Hepatocyte (in vitro differentiated cells): ENCODE measurements around the gene SLFNL1. TPM values are rescaled to one million over a fixed set of nuclear protein-coding genes. Genes with fewer than 3 reads are reported as not detected.

ENCODE experiments used
- DNase-seq: peaks from one replicate; pipeline ENCODE4 v3.0.0-alpha.2; 2016; ENCODE audit warnings: low spot score
- H2AFZ ChIP-seq: fragments of 200-600 bp; sonication (generic); 2 replicates; pipeline ENCODE4 v1.6.0; 2016; ENCODE audit warnings: antibody characterized with exemption, mild to moderate bottlenecking
- H3K27ac ChIP-seq: fragments of 200-600 bp; sonication (generic); 2 replicates; pipeline ENCODE4 v1.5.1; 2016; ENCODE audit warnings: mild to moderate bottlenecking
- H3K27me3 ChIP-seq: fragments of 200-600 bp; sonication (generic); 2 replicates; pipeline ENCODE4 v1.6.1; 2016
- H3K36me3 ChIP-seq: fragments of 200-600 bp; sonication (generic); replicated peaks from 2 replicates; pipeline ENCODE4 v1.5.1; 2016; ENCODE audit warnings: low read depth; ENCODE audit not compliant: insufficient read depth
- H3K4me1 ChIP-seq: fragments of 200-600 bp; sonication (generic); 2 replicates; pipeline ENCODE4 v1.5.1; 2016; ENCODE audit warnings: mild to moderate bottlenecking, moderate library complexity; ENCODE audit not compliant: insufficient read depth
- H3K4me2 ChIP-seq: fragments of 200-600 bp; sonication (generic); 2 replicates; pipeline ENCODE4 v1.6.0; 2016
- H3K4me3 ChIP-seq: fragments of 200-600 bp; sonication (generic); 2 replicates; pipeline ENCODE4 v1.5.1; 2016; ENCODE audit warnings: mild to moderate bottlenecking
- H3K79me2 ChIP-seq: fragments of 200-600 bp; sonication (generic); 2 replicates; pipeline ENCODE4 v1.6.0; 2017; ENCODE audit warnings: mild to moderate bottlenecking
- H3K9me2 ChIP-seq: fragments of 200-600 bp; sonication (generic); replicated peaks from 2 replicates; pipeline ENCODE4 v1.6.0; 2017; ENCODE audit warnings: mild to moderate bottlenecking; ENCODE audit not compliant: insufficient read depth
- H3K9me3 ChIP-seq: fragments of 200-600 bp; sonication (generic); 2 replicates; pipeline ENCODE4 v1.5.1; 2016; ENCODE audit warnings: low read depth, mild to moderate bottlenecking
- H4K20me1 ChIP-seq: fragments of 200-600 bp; sonication (generic); 2 replicates; pipeline ENCODE4 v1.6.0; 2016; ENCODE audit warnings: mild to moderate bottlenecking; ENCODE audit not compliant: insufficient read depth, poor library complexity, severe bottlenecking
- EZH2 ChIP-seq: fragments of 200-600 bp; sonication (generic); IDR thresholded peaks from 2 replicates; pipeline ENCODE4 v1.6.1; 2016; ENCODE audit warnings: antibody characterized with exemption, mild to moderate bottlenecking, borderline replicate concordance
- EZH2phosphoT487 ChIP-seq: fragments of 200-600 bp; sonication (generic); IDR thresholded peaks from one replicate; pipeline ENCODE4 v1.6.1; 2018; ENCODE audit warnings: antibody characterized with exemption, mild to moderate bottlenecking, low read depth, moderate library complexity; ENCODE audit not compliant: unreplicated experiment, severe bottlenecking
- WGBS: methylation state at CpG from one replicate; pipeline ENCODE4 v1.1.6; 2016; ENCODE audit warnings: low lambda C conversion rate; ENCODE audit errors: missing lambda C conversion rate; 5-methylcytosine and 5-hydroxymethylcytosine counted together
- polyA plus RNA-seq: library from polyadenylated mRNA; unstranded; fragments of >200 nt; fragmentation: Nextera tagmentation; extraction: Ambion mirVana; gene quantifications from 2 replicates; pipeline ENCODE4 v1.2.1, GENCODE V29; 2016
- total RNA-seq: library from RNA; depleted of rRNA; stranded (reverse); fragments of >200 nt; gene quantifications from 2 replicates; pipeline ENCODE4 v1.2.3, GENCODE V29; 2014
- TF ChIP-seq, protein P1 (sequence below): fragments of 200-600 bp; sonication (generic); IDR thresholded peaks from 2 replicates; pipeline ENCODE4 v1.5.1; 2016; ENCODE audit warnings: antibody characterized with exemption, mild to moderate bottlenecking; ENCODE audit not compliant: poor library complexity

The SLFNL1 gene
- total and polyA plus RNA-seq, 2 experiments from 2014 or later = 0.18 to 0.27 TPM

DNA sequence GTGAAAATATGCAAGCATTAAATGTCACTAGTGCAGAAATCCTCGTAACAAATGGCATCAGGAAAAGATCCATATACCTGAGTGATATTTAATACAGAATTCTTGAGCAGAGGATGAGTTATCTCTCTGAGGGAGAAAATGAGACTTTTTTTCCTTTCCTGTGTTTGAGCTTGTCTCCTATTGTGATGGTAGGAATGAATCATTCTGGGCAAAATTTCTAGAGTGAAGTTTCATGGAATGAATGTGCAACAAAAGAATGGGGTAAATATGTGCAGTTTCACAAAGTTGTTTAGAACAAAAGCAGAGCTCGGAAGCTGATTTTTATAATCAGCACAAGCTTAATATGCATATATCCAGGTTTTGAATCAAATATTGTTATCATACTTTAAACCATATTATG, 37.5 kb downstream of the SLFNL1 start:
- 96% methylated on average over 2 of the region's 2 CpGs for WGBS

DNA sequence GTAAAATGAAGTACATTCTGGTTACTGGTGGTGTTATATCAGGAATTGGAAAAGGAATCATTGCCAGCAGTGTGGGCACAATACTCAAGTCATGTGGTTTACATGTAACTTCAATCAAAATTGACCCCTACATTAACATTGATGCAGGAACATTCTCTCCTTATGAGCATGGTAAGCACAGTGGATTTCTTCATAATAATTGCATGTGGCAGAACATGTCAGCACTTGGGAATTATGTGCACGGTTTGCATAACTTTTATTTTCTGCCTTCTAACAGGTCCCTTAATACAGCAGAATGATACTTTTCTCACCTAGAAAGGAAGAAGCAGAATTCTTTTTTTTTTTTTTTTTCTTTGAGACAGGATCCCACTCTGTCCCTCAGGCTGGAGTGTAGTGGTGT, 38.2 kb downstream of the SLFNL1 start:
- TF ChIP-seq EZH2phosphoT487 = no peak
- TF ChIP-seq, protein P1, sequence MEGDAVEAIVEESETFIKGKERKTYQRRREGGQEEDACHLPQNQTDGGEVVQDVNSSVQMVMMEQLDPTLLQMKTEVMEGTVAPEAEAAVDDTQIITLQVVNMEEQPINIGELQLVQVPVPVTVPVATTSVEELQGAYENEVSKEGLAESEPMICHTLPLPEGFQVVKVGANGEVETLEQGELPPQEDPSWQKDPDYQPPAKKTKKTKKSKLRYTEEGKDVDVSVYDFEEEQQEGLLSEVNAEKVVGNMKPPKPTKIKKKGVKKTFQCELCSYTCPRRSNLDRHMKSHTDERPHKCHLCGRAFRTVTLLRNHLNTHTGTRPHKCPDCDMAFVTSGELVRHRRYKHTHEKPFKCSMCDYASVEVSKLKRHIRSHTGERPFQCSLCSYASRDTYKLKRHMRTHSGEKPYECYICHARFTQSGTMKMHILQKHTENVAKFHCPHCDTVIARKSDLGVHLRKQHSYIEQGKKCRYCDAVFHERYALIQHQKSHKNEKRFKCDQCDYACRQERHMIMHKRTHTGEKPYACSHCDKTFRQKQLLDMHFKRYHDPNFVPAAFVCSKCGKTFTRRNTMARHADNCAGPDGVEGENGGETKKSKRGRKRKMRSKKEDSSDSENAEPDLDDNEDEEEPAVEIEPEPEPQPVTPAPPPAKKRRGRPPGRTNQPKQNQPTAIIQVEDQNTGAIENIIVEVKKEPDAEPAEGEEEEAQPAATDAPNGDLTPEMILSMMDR = no peak
- no peak for TF ChIP-seq EZH2
- Histone ChIP-seq H2AFZ (no peak overlapping the region), H3K4me2 (peak overlapping the region; percentile 95), H3K27me3 (no peaks in the 10 kb centered on the region), H3K9me2 (no peaks in the 10 kb centered on the region), H3K4me3 (no peak overlapping the region), H3K36me3 (no peaks in the 10 kb centered on the region), H3K27ac (peak overlapping the region; percentile 95), H3K4me1 (peaks cover 52% of the 10 kb centered on the region), H4K20me1 (no peaks in the 10 kb centered on the region), H3K9me3 (no peaks in the 10 kb centered on the region), H3K79me2 (peaks cover 43% of the 10 kb centered on the region)
- DNase-seq = no peak
- 91% methylated on average over 1 of the region's 1 CpG for WGBS

More for the DNA sequence above, 37.5 kb downstream of the SLFNL1 start:
- Histone ChIP-seq H3K4me3 (no peak overlapping the region), H2AFZ (no peak overlapping the region), H3K27ac (no peak overlapping the region), H3K27me3 (no peaks in the 10 kb centered on the region), H3K4me1 (peaks cover 52% of the 10 kb centered on the region), H3K9me2 (no peaks in the 10 kb centered on the region), H4K20me1 (no peaks in the 10 kb centered on the region), H3K9me3 (no peaks in the 10 kb centered on the region), H3K36me3 (no peaks in the 10 kb centered on the region), H3K79me2 (peaks cover 43% of the 10 kb centered on the region), H3K4me2 (no peak overlapping the region)
- TF ChIP-seq, protein P1 = no peak
- TF ChIP-seq EZH2phosphoT487 (no peak), EZH2 (no peak)
- DNase-seq = no peak

DNA sequence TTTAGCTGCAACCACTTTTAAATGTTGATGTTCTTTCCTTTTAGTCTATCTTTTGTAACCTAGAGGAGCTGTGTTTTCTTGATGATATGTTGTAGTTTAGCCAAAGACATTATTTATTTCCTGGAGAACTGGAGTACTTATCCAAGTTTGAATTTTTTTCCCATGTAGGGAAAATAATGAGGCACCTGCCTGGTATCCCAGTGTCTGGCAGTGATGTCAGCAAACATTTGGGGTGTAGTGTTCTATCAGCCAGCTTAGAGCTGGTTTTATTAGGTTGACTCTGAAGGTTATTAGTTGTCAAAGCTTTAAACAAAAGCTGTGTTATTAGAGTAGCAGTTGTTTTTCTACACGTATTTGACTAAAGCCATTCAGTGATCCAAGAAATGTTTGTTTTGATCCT, 38.8 kb downstream of the SLFNL1 start:
- H3K4me1 ChIP-seq = peaks cover 48% of the 10 kb centered on the region
- WGBS = 43% methylated on average over 1 of the region's 1 CpG

More for the DNA sequence above, 38.8 kb downstream of the SLFNL1 start:
- H4K20me1 ChIP-seq = no peaks in the 10 kb centered on the region
- H3K9me3 ChIP-seq = no peaks in the 10 kb centered on the region
- no peak overlapping the region for H3K4me3 ChIP-seq
- DNase-seq = no peak
- no peak overlapping the region for H2AFZ ChIP-seq
- H3K79me2 ChIP-seq = peaks cover 43% of the 10 kb centered on the region
- H3K4me2 ChIP-seq = peak overlapping the region; percentile 95
- no peaks in the 10 kb centered on the region for H3K27me3 ChIP-seq
- no peaks in the 10 kb centered on the region for H3K36me3 ChIP-seq
- TF ChIP-seq EZH2phosphoT487 (no peak), EZH2 (no peak)
- TF ChIP-seq, protein P1 = no peak
- no peaks in the 10 kb centered on the region for H3K9me2 ChIP-seq
- peak overlapping the region; percentile 95 for H3K27ac ChIP-seq
